SK-N-SH treated with all-trans-retinoic acid at 6 μM for 48 hours (cell line): ENCODE data around the gene DGCR2.
"Not testable (repeated sequence)": the region's sequence is repeated elsewhere in the genome, so short reads cannot be mapped to it uniquely, and the experiment has no call there.

Source experiments
- ATAC-seq: fragments of 200-7000 bp; cut with Tn5 transposase; 3 replicates; pipeline ENCODE4 v1.9.1; 2020; ENCODE audit warnings: mild to moderate bottlenecking, moderate library complexity
- ARNTL ChIP-seq: fragments of 450-650 bp; formaldehyde crosslinking; IDR thresholded peaks from 2 replicates; pipeline ENCODE4 v1.5.0; 2020; ENCODE audit warnings: low read depth, mild to moderate bottlenecking, moderate library complexity, borderline replicate concordance
- CSDC2 ChIP-seq: fragments of 250-450 bp; sonication (Bioruptor Pico); IDR thresholded peaks from 2 replicates; pipeline ENCODE4 v1.5.0; 2020; ENCODE audit warnings: mild to moderate bottlenecking, moderate library complexity
- ESRRG ChIP-seq: fragments of 250-450 bp; sonication (Bioruptor Pico); IDR thresholded peaks from 2 replicates; pipeline ENCODE4 v1.6.1; 2021; ENCODE audit warnings: mild to moderate bottlenecking
- GLIS3 ChIP-seq: fragments of 250-450 bp; sonication (Bioruptor Pico); IDR thresholded peaks from 2 replicates; pipeline ENCODE4 v1.5.0; 2020; ENCODE audit warnings: mild to moderate bottlenecking, moderate library complexity
- ISL1 ChIP-seq: fragments of 250-450 bp; sonication (Bioruptor Pico); IDR thresholded peaks from 2 replicates; pipeline ENCODE4 v2.1.2; 2022; ENCODE audit warnings: mild to moderate bottlenecking, moderate library complexity
- OSR1 ChIP-seq: fragments of 250-450 bp; sonication (Bioruptor Pico); IDR thresholded peaks from 2 replicates; pipeline ENCODE4 v1.8.0; 2022; ENCODE audit warnings: moderate library complexity, mild to moderate bottlenecking, inconsistent platforms
- PPARA ChIP-seq: fragments of 250-450 bp; sonication (Bioruptor Pico); IDR thresholded peaks from 2 replicates; pipeline ENCODE4 v1.5.0; 2020; ENCODE audit warnings: mild to moderate bottlenecking, borderline replicate concordance
- RARB ChIP-seq: fragments of 250-450 bp; sonication (Bioruptor Pico); IDR thresholded peaks from 2 replicates; pipeline ENCODE4 v1.8.0; 2021; ENCODE audit warnings: mild to moderate bottlenecking, moderate library complexity
- SNAI2 ChIP-seq: fragments of 250-450 bp; sonication (Bioruptor Pico); IDR thresholded peaks from 2 replicates; pipeline ENCODE4 v1.5.0; 2020; ENCODE audit warnings: mild to moderate bottlenecking, moderate library complexity
- TCF4 ChIP-seq: fragments of 250-450 bp; sonication (Bioruptor Pico); IDR thresholded peaks from 2 replicates; pipeline ENCODE4 v1.8.0; 2021; ENCODE audit warnings: mild to moderate bottlenecking, moderate library complexity, borderline replicate concordance
- TOX ChIP-seq: fragments of 250-450 bp; sonication (Bioruptor Pico); IDR thresholded peaks from 2 replicates; pipeline ENCODE4 v1.8.0; 2021; ENCODE audit warnings: mild to moderate bottlenecking, moderate library complexity, borderline replicate concordance
- ZC3H10 ChIP-seq: fragments of 250-450 bp; sonication (Bioruptor Pico); IDR thresholded peaks from 2 replicates; pipeline ENCODE4 v1.5.1; 2021; ENCODE audit warnings: mild to moderate bottlenecking, moderate library complexity
- ZFP3 ChIP-seq: fragments of 250-450 bp; sonication (Bioruptor Pico); IDR thresholded peaks from 2 replicates; pipeline ENCODE4 v1.5.0; 2020; ENCODE audit warnings: mild to moderate bottlenecking, moderate library complexity
- ZFP30 ChIP-seq: fragments of 450-650 bp; formaldehyde crosslinking; IDR thresholded peaks from 2 replicates; pipeline ENCODE4 v1.5.0; 2022; ENCODE audit warnings: mild to moderate bottlenecking, moderate library complexity
- ZNF565 ChIP-seq: fragments of 450-650 bp; formaldehyde crosslinking; conservative IDR thresholded peaks from 2 replicates; pipeline ENCODE4 v1.5.0; 2020; ENCODE audit warnings: low read depth, mild to moderate bottlenecking, moderate library complexity
- ZNF70 ChIP-seq: fragments of 450-650 bp; formaldehyde crosslinking; IDR thresholded peaks from 2 replicates; pipeline ENCODE4 v1.5.0; 2020; ENCODE audit warnings: mild to moderate bottlenecking, moderate library complexity
- ZNF8 ChIP-seq: fragments of 450-650 bp; formaldehyde crosslinking; IDR thresholded peaks from 2 replicates; pipeline ENCODE4 v1.5.0; 2020; ENCODE audit warnings: mild to moderate bottlenecking, moderate library complexity
- TF ChIP-seq, protein P1 (sequence below): fragments of 250-450 bp; sonication (Bioruptor Pico); IDR thresholded peaks from 2 replicates; pipeline ENCODE4 v1.8.0; 2020; ENCODE audit warnings: mild to moderate bottlenecking, moderate library complexity, borderline replicate concordance
- TF ChIP-seq, protein P2 (sequence below): fragments of 250-450 bp; sonication (Bioruptor Pico); IDR thresholded peaks from 2 replicates; pipeline ENCODE4 v1.8.0; 2021; ENCODE audit warnings: low read depth, mild to moderate bottlenecking, moderate library complexity, borderline replicate concordance
- TF ChIP-seq, protein P3 (sequence below): fragments of 250-450 bp; sonication (Bioruptor Pico); IDR thresholded peaks from 2 replicates; pipeline ENCODE4 v1.5.1; 2020; ENCODE audit warnings: low read depth, mild to moderate bottlenecking, moderate library complexity
- TF ChIP-seq, protein P4 (sequence below): fragments of 250-450 bp; sonication (Bioruptor Pico); IDR thresholded peaks from 2 replicates; pipeline ENCODE4 v1.5.0; 2020; ENCODE audit warnings: mild to moderate bottlenecking, moderate library complexity
- TF ChIP-seq, protein P5 (sequence below): fragments of 250-450 bp; sonication (Bioruptor Pico); IDR thresholded peaks from 2 replicates; pipeline ENCODE4 v1.5.1; 2021; ENCODE audit warnings: mild to moderate bottlenecking, moderate library complexity

The DGCR2 gene

DNA sequence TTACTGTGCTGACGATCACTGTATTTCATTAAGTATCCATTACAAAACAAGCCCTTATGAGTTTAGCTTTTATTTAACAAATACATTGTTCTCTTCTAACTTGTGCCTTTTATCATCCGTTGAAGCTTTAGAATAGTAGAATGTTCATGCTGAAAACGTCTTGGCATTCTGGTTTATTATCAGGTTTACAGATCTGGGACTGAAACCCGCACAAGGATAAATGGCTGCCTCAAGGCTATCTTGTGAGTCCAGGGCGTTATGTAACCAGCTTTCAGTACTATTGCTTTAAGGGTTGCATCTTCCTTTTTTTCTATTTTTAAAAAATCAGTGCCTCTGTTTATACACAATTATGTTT is 119.6 kb downstream of the DGCR2 start:
- no peak for ATAC-seq
- TF ChIP-seq ZNF565 (CRISPR knock-in tag) (no peak), PPARA (no peak), RARB (CRISPR knock-in tag) (no peak), ZNF70 (CRISPR knock-in tag) (no peak), ZFP30 (no peak), ISL1 (CRISPR knock-in tag) (no peak), SNAI2 (CRISPR knock-in tag) (no peak), OSR1 (CRISPR knock-in tag) (no peak), ZFP3 (CRISPR knock-in tag) (no peak), ZNF8 (no peak), ARNTL (no peak)
- TF ChIP-seq, protein P1, sequence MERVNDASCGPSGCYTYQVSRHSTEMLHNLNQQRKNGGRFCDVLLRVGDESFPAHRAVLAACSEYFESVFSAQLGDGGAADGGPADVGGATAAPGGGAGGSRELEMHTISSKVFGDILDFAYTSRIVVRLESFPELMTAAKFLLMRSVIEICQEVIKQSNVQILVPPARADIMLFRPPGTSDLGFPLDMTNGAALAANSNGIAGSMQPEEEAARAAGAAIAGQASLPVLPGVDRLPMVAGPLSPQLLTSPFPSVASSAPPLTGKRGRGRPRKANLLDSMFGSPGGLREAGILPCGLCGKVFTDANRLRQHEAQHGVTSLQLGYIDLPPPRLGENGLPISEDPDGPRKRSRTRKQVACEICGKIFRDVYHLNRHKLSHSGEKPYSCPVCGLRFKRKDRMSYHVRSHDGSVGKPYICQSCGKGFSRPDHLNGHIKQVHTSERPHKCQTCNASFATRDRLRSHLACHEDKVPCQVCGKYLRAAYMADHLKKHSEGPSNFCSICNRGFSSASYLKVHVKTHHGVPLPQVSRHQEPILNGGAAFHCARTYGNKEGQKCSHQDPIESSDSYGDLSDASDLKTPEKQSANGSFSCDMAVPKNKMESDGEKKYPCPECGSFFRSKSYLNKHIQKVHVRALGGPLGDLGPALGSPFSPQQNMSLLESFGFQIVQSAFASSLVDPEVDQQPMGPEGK (CRISPR knock-in tag): no peak
- TF ChIP-seq, protein P2, sequence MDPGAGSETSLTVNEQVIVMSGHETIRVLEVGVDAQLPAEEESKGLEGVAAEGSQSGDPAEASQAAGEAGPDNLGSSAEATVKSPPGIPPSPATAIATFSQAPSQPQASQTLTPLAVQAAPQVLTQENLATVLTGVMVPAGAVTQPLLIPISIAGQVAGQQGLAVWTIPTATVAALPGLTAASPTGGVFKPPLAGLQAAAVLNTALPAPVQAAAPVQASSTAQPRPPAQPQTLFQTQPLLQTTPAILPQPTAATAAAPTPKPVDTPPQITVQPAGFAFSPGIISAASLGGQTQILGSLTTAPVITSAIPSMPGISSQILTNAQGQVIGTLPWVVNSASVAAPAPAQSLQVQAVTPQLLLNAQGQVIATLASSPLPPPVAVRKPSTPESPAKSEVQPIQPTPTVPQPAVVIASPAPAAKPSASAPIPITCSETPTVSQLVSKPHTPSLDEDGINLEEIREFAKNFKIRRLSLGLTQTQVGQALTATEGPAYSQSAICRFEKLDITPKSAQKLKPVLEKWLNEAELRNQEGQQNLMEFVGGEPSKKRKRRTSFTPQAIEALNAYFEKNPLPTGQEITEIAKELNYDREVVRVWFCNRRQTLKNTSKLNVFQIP (CRISPR knock-in tag): no peak
- TF ChIP-seq, protein P3, sequence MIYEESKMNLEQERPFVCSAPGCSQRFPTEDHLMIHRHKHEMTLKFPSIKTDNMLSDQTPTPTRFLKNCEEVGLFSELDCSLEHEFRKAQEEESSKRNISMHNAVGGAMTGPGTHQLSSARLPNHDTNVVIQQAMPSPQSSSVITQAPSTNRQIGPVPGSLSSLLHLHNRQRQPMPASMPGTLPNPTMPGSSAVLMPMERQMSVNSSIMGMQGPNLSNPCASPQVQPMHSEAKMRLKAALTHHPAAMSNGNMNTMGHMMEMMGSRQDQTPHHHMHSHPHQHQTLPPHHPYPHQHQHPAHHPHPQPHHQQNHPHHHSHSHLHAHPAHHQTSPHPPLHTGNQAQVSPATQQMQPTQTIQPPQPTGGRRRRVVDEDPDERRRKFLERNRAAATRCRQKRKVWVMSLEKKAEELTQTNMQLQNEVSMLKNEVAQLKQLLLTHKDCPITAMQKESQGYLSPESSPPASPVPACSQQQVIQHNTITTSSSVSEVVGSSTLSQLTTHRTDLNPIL: no peak

DNA sequence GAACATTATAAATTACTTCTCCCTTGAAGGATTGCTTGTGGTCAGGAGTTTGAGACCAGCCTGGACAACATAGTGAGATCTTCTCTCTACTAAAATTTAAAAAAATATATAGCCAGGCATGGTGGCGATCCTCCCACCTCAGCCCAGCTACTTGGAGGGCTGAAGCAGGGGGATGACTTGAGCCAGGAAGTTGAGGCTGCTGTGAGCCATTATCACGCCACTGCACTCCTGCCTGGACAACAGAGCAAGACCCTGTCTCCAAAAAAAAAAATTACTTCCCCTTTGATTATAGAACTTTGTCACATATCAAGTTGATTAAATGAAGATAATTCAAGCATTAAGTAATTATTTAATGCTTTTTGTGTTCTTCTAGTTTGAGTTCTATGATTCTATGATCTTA is 121.0 kb downstream of the DGCR2 start:
- no peak for ATAC-seq
- TF ChIP-seq, protein P4, sequence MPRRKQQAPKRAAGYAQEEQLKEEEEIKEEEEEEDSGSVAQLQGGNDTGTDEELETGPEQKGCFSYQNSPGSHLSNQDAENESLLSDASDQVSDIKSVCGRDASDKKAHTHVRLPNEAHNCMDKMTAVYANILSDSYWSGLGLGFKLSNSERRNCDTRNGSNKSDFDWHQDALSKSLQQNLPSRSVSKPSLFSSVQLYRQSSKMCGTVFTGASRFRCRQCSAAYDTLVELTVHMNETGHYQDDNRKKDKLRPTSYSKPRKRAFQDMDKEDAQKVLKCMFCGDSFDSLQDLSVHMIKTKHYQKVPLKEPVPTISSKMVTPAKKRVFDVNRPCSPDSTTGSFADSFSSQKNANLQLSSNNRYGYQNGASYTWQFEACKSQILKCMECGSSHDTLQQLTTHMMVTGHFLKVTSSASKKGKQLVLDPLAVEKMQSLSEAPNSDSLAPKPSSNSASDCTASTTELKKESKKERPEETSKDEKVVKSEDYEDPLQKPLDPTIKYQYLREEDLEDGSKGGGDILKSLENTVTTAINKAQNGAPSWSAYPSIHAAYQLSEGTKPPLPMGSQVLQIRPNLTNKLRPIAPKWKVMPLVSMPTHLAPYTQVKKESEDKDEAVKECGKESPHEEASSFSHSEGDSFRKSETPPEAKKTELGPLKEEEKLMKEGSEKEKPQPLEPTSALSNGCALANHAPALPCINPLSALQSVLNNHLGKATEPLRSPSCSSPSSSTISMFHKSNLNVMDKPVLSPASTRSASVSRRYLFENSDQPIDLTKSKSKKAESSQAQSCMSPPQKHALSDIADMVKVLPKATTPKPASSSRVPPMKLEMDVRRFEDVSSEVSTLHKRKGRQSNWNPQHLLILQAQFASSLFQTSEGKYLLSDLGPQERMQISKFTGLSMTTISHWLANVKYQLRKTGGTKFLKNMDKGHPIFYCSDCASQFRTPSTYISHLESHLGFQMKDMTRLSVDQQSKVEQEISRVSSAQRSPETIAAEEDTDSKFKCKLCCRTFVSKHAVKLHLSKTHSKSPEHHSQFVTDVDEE (CRISPR knock-in tag): no peak
- TF ChIP-seq ZNF565 (CRISPR knock-in tag) (no peak), SNAI2 (CRISPR knock-in tag) (no peak)

DNA sequence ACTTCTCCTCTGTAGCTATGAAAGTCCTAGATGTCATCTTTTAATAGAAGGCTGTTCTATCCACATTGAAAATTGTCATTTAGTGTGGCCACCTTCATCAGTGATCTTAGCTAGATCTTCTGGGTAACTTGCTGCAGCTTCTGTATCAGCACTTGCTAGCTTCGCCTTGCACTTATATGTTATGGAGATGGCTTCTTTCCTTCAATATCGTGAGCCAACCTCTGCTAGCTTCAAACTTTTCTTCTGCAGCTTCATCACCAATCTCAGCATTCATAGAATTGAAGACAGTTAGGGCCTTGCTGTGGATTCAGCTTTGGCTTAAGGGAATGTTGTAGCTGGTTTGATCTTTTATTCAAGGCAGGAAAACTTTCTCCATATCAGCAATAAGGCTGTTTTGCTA is 122.1 kb downstream of the DGCR2 start:
- not testable (repeated sequence) for ATAC-seq

DNA sequence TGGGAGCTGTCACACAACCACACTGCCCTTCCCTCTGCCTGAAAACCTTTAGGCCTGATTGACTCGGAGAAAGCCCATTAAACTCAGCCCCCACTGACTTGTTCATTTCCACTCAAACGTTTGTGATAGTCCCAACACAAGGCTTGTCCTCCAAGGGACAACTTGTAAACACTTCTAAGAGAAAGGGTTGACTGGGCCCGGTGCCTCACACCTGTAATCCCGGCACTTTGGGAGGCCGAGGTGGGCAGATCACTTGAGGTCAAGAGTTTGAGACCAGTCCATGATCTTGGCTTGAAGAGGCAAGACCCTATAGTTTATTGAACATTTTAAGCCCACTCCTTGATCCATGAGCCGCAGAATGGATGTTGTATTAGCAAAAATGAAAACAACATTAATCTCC is 122.8 kb downstream of the DGCR2 start:
- ATAC-seq: no peak
- TF ChIP-seq, protein P1 (CRISPR knock-in tag): no peak
- TF ChIP-seq TCF4 (CRISPR knock-in tag) (no peak), ZFP3 (CRISPR knock-in tag) (no peak), ZC3H10 (CRISPR knock-in tag) (no peak), SNAI2 (CRISPR knock-in tag) (no peak), CSDC2 (no peak), ZNF70 (CRISPR knock-in tag) (no peak), TOX (no peak), ISL1 (CRISPR knock-in tag) (no peak), GLIS3 (CRISPR knock-in tag) (no peak), ESRRG (CRISPR knock-in tag) (no peak)
- TF ChIP-seq, protein P4 (CRISPR knock-in tag): no peak
- TF ChIP-seq, protein P2 (CRISPR knock-in tag): no peak
- TF ChIP-seq, protein P5, sequence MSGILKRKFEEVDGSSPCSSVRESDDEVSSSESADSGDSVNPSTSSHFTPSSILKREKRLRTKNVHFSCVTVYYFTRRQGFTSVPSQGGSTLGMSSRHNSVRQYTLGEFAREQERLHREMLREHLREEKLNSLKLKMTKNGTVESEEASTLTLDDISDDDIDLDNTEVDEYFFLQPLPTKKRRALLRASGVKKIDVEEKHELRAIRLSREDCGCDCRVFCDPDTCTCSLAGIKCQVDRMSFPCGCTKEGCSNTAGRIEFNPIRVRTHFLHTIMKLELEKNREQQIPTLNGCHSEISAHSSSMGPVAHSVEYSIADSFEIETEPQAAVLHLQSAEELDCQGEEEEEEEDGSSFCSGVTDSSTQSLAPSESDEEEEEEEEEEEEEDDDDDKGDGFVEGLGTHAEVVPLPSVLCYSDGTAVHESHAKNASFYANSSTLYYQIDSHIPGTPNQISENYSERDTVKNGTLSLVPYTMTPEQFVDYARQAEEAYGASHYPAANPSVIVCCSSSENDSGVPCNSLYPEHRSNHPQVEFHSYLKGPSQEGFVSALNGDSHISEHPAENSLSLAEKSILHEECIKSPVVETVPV (CRISPR knock-in tag): no peak
